Tibial nerve (tissue), 4 donors: ENCODE measurements around the gene CHST1. TPM values are rescaled to one million over a fixed set of nuclear protein-coding genes. Genes with fewer than 3 reads are reported as not detected.

Experiments
- DNase-seq, 2 donors: peaks; one replicate each; pipeline ENCODE4 v3.0.0-alpha.2; 2019; ENCODE audit warnings: low spot score in 2 of 2
- H3K27ac ChIP-seq, 4 donors: fragments of 200-600 bp; sonication (generic) in 3 of 4; one replicate each; pipeline ENCODE4 v1.5.1; 2017 to 2019; ENCODE audit warnings: mild to moderate bottlenecking in 1 of 4
- H3K27me3 ChIP-seq, 2 donors: fragments of 200-600 bp; sonication (generic) in 1 of 2; one replicate each; pipeline versions ENCODE4 v1.5.1 to v1.6.0; 2017 to 2019
- H3K36me3 ChIP-seq, 3 donors: fragments of 200-600 bp; sonication (generic); one replicate each; pipeline ENCODE4 v1.5.1; 2018 to 2019
- H3K4me1 ChIP-seq, 4 donors: fragments of 200-600 bp; sonication (generic) in 3 of 4; one replicate each; pipeline ENCODE4 v1.5.1; 2017 to 2019
- H3K4me3 ChIP-seq, 4 donors: fragments of 200-600 bp; sonication (generic) in 3 of 4; one replicate each; pipeline ENCODE4 v1.5.1; 2017 to 2019; ENCODE audit warnings: mild to moderate bottlenecking in 1 of 4, moderate library complexity in 1 of 4
- H3K9me3 ChIP-seq, 4 donors: fragments of 200-600 bp; sonication (generic) in 3 of 4; one replicate each; pipeline ENCODE4 v1.5.1; 2017 to 2019
- EP300 ChIP-seq, 2 donors: sonication (generic); formaldehyde crosslinking; IDR thresholded peaks; one replicate each; pipeline ENCODE4 v1.6.1; 2017; ENCODE audit warnings: antibody characterized with exemption in 2 of 2, mild to moderate bottlenecking in 1 of 2
- POLR2A ChIP-seq, 2 donors: fragments of 450-650 bp; IDR thresholded peaks; one replicate each; pipeline ENCODE4 v1.6.1; 2017; ENCODE audit warnings: antibody characterized with exemption in 2 of 2, mild to moderate bottlenecking in 2 of 2, moderate library complexity in 2 of 2
- WGBS, 2 donors: methylation state at CpG; one replicate each; pipeline ENCODE4 v1.1.5; 2018; 5-methylcytosine and 5-hydroxymethylcytosine counted together
- total RNA-seq, 4 donors: library from RNA; depleted of rRNA; stranded (reverse); fragments of >200 nt; gene quantifications; one replicate each; pipeline ENCODE4 v1.1.0, GENCODE V29; 2016
- TF ChIP-seq, protein P1 (sequence below), 5 experiments: fragments of 200-600 bp in 3 of 5; fragments of 450-650 bp in 2 of 5; sonication (generic) in 3 of 5; IDR thresholded peaks; one replicate each; pipeline ENCODE4 v1.5.1; 2016 to 2019; ENCODE audit warnings: antibody characterized with exemption in 5 of 5, mild to moderate bottlenecking in 3 of 5, moderate library complexity in 2 of 5

The CHST1 gene
- total RNA-seq, 4 donors from 2014 or later, result 1.2 to 3.6 (median 1.6) TPM

DNA sequence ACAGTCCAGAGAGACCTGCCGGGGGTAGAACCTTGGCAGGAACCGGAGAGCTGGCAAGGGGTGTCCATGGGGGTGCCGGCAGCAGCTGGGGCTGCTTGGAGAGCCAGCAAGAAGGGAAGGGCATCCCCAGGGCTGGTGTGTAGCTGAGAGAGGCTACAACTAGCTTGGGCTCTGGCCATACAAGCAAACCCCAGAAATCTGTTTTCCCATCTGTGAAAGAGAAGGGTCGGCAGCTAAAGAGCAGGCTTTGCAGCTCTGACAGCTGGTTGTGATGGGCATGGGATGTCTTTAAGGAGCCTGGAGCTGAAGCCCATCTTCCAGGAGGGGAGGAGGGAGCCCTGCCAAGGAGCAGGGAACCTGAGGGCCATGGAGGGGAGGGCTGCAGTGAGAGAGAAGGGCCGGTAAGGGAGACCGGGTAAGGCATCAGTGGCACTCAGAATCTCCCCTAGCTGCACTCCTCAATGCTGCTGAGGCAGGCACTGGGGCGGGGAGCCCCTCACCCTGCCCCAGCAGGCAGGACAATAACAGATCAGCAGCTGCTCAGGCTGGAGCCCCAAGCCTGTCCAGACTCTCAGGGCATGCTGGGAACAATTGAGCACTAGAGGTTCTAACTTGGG is 3.9 kb downstream of the CHST1 start:
- H3K36me3 ChIP-seq, result no peaks in the 10 kb centered on the region
- no peak overlapping the region for H3K4me3 ChIP-seq
- DNase-seq, result no peak
- no peak overlapping the region for H3K27ac ChIP-seq
- no peaks in the 10 kb centered on the region for H3K9me3 ChIP-seq
- WGBS, 2 donors, result 54 to 62% methylated on average over 7 of the region's 7 CpGs
- H3K4me1 ChIP-seq, result peaks cover 0 to 46% (median 16%) of the 10 kb centered on the region in 4 donors
- TF ChIP-seq, protein P1, sequence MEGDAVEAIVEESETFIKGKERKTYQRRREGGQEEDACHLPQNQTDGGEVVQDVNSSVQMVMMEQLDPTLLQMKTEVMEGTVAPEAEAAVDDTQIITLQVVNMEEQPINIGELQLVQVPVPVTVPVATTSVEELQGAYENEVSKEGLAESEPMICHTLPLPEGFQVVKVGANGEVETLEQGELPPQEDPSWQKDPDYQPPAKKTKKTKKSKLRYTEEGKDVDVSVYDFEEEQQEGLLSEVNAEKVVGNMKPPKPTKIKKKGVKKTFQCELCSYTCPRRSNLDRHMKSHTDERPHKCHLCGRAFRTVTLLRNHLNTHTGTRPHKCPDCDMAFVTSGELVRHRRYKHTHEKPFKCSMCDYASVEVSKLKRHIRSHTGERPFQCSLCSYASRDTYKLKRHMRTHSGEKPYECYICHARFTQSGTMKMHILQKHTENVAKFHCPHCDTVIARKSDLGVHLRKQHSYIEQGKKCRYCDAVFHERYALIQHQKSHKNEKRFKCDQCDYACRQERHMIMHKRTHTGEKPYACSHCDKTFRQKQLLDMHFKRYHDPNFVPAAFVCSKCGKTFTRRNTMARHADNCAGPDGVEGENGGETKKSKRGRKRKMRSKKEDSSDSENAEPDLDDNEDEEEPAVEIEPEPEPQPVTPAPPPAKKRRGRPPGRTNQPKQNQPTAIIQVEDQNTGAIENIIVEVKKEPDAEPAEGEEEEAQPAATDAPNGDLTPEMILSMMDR (IDR thresholded peaks at IDR 0.05), result no peak
- TF ChIP-seq EP300 (IDR thresholded peaks at IDR 0.05) (no peak), POLR2A (IDR thresholded peaks at IDR 0.05) (no peak)
- H3K27me3 ChIP-seq, result peaks cover 0 to 60% of the 10 kb centered on the region in 2 donors

DNA sequence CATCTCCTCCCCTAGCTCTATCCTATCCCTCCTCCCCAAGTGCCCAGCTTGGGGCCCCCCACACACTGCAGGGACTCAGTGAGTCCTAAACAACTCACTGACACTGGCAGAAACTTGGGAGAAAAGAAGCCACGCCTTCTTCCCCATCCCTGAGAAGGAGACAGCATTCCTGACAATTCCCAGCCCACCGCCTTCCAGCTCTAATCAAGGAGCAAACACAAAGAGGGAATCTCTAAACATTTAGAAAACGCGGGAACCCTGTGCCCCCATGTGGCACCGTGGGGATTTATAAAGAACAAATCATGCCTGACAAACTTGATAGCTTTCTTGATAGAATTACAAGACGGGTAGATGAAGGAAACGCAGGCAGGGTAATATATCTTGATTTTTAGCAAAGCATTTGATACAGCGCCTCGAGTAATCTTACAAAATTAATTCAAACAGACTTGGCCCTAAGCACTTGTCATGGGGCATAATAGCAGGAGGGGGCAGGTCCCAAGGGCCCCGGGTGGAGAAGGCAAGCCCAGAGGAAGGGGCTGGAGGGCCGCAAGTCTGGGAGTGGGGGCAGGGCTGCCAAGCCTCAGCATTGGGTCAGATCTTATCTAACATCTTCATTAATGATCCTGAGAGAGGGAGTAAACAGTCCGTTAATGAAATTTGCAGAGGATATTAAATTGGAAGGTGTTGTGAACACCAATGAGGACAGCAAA is 4.5 kb downstream of the CHST1 start:
- no peak for DNase-seq
- no peak for TF ChIP-seq EP300 (IDR thresholded peaks at IDR 0.05)
- TF ChIP-seq, protein P1 (IDR thresholded peaks at IDR 0.05), result no peak
- H3K4me3 ChIP-seq, result no peak overlapping the region
- H3K27me3 ChIP-seq, result peaks cover 0 to 60% of the 10 kb centered on the region in 2 donors
- 41 to 49% methylated on average over 12 of the region's 12 CpGs for WGBS, 2 donors
- H3K36me3 ChIP-seq, result no peaks in the 10 kb centered on the region
- peaks cover 0 to 39% (median 16%) of the 10 kb centered on the region in 4 donors for H3K4me1 ChIP-seq
- no peak overlapping the region for H3K27ac ChIP-seq
- H3K9me3 ChIP-seq, result no peaks in the 10 kb centered on the region

DNA sequence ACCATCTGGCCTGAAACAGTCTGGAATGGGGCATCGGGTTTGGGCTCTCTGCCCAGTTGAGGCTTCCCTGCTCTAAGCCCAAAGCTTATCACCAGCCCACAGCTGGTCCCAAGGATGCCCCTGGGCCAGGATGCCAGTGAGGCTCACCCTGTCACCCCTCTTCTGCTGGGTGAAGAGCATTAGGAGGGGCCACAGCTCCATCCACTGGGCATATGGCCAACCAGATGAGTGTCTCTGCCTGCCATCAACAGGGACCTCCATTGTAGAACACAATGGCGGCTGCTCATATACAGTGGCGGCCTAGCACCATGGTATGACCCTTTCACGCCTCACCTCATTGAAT is 5.6 kb downstream of the CHST1 start:
- Histone ChIP-seq H3K36me3 (no peaks in the 10 kb centered on the region), H3K4me1 (peaks cover 0 to 36% (median 11%) of the 10 kb centered on the region in 4 donors), H3K9me3 (no peaks in the 10 kb centered on the region), H3K27ac (no peak overlapping the region), H3K4me3 (no peak overlapping the region), H3K27me3 (peaks cover 0 to 59% of the 10 kb centered on the region in 2 donors)
- 37 to 84% methylated on average over 2 to 4 of the region's 4 CpGs for WGBS, 2 donors
- TF ChIP-seq POLR2A (IDR thresholded peaks at IDR 0.05), result no peak
- TF ChIP-seq EP300 (IDR thresholded peaks at IDR 0.05), result no peak
- TF ChIP-seq, protein P1 (IDR thresholded peaks at IDR 0.05), result no peak
- no peak for DNase-seq

DNA sequence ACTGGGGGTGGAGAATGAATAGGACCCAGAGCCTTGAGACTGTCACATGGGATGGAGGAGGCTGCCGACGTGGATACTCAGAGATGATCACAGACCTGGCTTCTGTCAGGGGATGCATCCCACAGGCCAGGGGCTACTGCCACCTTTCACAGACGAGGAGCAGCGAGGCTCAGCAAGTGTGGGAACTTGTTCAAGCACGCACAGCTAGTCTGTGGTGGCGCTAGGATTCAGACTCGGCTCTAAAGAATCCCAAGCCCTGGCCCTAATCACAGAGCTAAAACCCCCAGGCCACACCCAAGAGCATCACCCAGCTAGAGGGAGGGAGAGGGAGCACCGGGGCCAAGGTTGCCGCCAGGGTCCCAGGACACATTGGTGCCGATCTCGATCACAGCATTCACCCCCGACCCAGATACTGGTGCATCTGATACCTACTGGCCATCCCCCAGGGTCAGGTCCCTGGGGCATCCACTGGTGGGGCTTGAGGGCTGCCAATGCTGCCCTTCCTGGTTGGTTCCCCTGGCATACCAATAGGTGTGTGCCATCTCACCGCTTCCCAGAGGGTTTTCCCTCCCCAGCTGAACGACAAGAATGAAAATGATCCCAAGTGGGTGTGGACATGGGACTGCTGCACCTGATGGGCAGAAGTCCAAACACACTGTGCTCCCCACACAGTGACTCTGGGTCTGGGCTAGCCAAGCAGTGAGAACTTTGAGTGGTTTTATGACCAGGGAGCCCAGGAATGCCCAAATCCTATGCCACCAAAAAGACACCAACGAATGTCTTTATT is 6.2 kb downstream of the CHST1 start:
- DNase-seq, result no peak
- H3K4me1 ChIP-seq, result peaks cover 0 to 30% (median 6%) of the 10 kb centered on the region in 4 donors
- no peaks in the 10 kb centered on the region for H3K36me3 ChIP-seq
- H3K27ac ChIP-seq, result no peak overlapping the region
- H3K27me3 ChIP-seq, result peaks cover 0 to 54% of the 10 kb centered on the region in 2 donors
- 52 to 60% methylated on average over 12 to 13 of the region's 15 CpGs for WGBS, 2 donors
- TF ChIP-seq EP300 (IDR thresholded peaks at IDR 0.05) (no peak), POLR2A (IDR thresholded peaks at IDR 0.05) (no peak)
- TF ChIP-seq, protein P1 (IDR thresholded peaks at IDR 0.05), result no peak
- H3K9me3 ChIP-seq, result no peaks in the 10 kb centered on the region
- no peak overlapping the region for H3K4me3 ChIP-seq
